Left lobe of liver (tissue), 2 donors: ENCODE data around the gene TAS2R31. TPM values are rescaled to one million over a fixed set of nuclear protein-coding genes. Genes with fewer than 3 reads are reported as not detected.

Experiments
- ATAC-seq: fragments of 200-7000 bp; cut with Tn5 transposase; one replicate; pipeline ENCODE4 v1.9.1; 2020; ENCODE audit warnings: mild to moderate bottlenecking, moderate library complexity
- DNase-seq: peaks from one replicate; pipeline ENCODE4 v3.0.0-alpha.2; 2020; ENCODE audit warnings: low spot score
- total RNA-seq: library from RNA; stranded (reverse); gene quantifications from one replicate; pipeline ENCODE4 v1.2.1, GENCODE V29; 2021
- donor health status: DM: no; HTN: no; CAD: no; lungs with moderate emphysema.
- donor health status: DM: no; HTN: yes; CAD: no.

Gene TAS2R31
- total RNA-seq, 1 donor from 2014 or later = 1.0 TPM

DNA sequence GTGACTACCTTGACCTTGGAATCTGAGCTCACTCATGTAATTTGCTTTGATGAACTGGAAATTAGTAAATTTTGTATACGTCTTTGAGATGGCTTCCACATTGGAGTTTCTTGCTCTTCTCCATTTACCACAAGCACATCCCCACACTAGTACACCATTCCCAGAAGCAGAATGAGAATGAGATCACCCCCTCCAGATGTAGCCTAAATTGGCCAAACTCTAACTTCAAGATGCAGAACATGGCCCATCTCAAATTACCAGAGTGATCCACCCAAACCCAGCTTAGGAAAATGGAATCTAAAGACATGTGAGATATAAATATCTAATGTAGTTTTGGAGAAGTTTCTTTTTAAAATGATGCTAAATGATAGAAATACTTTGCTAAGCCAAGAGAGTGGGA is 23.6 kb downstream of the TAS2R31 start:
- ATAC-seq = no peak
- DNase-seq = no peak

DNA sequence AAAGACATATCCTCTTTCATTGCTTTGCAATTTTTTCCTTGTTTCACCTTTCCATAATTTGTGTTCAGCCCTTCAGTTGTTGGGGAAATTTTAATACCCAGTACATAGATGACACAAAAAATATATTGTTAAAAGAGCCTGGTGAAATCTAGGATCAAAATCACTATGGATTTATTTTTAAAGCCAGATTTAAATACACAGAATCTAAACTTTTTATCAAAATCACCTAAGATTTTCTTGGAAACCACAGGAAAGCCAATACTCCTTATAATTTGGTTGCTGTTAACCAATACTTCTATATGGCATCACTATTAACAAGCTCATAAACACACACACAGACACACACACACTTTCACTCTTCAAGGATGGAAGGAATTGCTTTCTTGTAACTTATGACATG is 33.0 kb downstream of the TAS2R31 start, which contains the start of gene TAS2R20:
Gene TAS2R20 (minus strand): TSS at position 101 of the 400 bp plus-strand sequence. CDS start 429 bp downstream, outside the sequence.
- no peak for DNase-seq
- no peak for ATAC-seq

DNA sequence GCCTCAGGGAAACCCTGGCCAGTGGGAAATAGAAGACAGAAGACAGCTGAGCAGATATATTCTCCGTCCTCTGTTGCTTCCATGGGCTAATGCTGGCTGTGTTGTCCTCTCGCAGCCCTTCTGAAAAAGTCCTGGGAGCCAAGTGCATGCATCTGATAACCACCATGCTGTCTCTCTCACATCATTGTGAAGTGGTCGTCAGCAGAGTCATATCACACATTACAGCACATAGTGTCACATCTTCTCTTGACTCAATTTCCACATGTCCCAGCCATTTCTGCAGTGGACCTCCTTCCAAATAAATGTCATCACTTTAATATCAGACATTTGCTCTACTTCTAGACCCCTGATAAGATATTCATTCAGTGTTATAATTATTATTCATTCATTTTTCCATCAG is 36.9 kb downstream of the TAS2R31 start:
- ATAC-seq (no peak), DNase-seq (no peak)

DNA sequence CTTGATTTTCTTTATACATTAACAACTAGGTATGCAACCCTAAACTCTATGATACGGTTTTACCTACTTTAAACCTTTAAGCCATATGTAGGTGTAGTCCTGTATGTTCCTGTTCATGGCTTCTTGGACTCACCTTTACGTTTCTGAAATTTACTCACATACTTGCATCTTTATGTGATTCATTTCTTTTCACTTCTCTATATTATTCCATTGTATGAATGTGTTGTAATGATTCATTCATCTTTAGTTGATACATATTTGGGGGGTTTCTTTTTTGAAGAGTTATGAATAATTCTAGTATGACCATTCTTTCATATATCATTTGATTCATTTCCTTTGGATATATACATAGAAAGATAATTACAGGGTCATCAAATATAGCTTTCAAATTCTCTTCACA is 42.1 kb downstream of the TAS2R31 start:
- DNase-seq = no peak
- no peak for ATAC-seq

DNA sequence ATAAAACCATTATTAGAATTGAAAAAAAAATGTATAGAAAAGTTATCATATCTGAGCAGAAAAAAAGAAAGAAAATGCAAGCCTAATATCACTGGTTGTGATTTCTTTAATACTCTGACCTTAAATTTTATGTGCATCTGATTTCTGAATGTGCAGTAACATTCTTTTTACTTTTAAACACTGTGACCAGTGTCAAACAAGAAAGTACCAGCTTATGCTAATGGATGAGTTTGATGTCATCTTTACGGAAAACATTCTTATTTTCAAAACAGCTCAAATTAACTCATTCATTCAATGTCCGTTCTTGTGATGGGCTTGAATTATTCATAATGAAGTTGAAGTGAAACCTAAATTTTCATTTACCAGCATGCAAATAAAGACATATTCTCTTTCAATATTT is 44.4 kb downstream of the TAS2R31 start, which contains the start of gene TAS2R50:
Gene TAS2R50 (minus strand): TSS at position 101 of the 400 bp plus-strand sequence. CDS start 52 bp downstream, at position 49.
- no peak for DNase-seq

DNA sequence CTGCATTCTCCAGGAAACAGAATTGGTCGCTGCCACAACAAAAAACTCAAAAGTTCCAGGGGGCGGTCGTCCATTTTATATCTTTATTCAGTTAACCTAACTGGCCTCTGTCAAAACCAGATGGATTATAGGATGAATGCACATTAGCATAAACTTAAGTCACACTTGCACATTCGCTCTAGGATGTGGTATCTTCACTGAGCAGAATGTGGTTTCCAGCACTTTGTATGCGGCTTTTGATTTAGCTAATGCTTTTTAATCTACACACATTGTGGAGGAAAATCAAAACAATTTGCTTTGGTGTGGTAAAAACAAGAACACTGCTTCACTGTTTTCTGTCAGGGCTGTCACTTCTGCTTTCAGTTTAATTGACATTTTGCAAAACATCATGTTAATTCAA is 49.0 kb downstream of the TAS2R31 start:
- DNase-seq (no peak), ATAC-seq (no peak)

More for the DNA sequence above, 44.4 kb downstream of the TAS2R31 start, which contains the start of gene TAS2R50:
- ATAC-seq = no peak

Other genes with a start within 250 kb of the TAS2R31 start
- not detected for gene TAS2R7, start 228.8 kb downstream of the TAS2R31 start, total RNA-seq
- not detected for gene TAS2R8, start 224.1 kb downstream of the TAS2R31 start, total RNA-seq
- not detected for gene TAS2R9, start 221.2 kb downstream of the TAS2R31 start, total RNA-seq
- gene TAS2R10, start 205.0 kb downstream of the TAS2R31 start, total RNA-seq = not detected
- gene PRR4, start 181.9 kb downstream of the TAS2R31 start, total RNA-seq = 0.48 TPM
- gene PRH1, start 147.2 kb downstream of the TAS2R31 start, total RNA-seq = 3.9 TPM
- 0.35 TPM for gene TAS2R13, start 121.8 kb downstream of the TAS2R31 start, total RNA-seq
- not detected for gene PRH2, start 102.2 kb downstream of the TAS2R31 start, total RNA-seq
- gene TAS2R14, start 92.1 kb downstream of the TAS2R31 start, total RNA-seq = 0.73 TPM
- gene TAS2R50, start 44.5 kb downstream of the TAS2R31 start, total RNA-seq = 0.60 TPM
- 0.45 TPM for gene TAS2R20, start 33.1 kb downstream of the TAS2R31 start, total RNA-seq
- 0.78 TPM for gene TAS2R19, start 8.8 kb downstream of the TAS2R31 start, total RNA-seq
- gene TAS2R46, start 30.9 kb upstream of the TAS2R31 start, total RNA-seq = 0.38 TPM
- gene TAS2R43, start 60.9 kb upstream of the TAS2R31 start, total RNA-seq = not detected
- gene TAS2R30, start 103.2 kb upstream of the TAS2R31 start, total RNA-seq = 1.4 TPM
- gene SMIM10L1, start 139.8 kb upstream of the TAS2R31 start, total RNA-seq = 6.4 TPM
- gene TAS2R42, start 155.5 kb upstream of the TAS2R31 start, total RNA-seq = not detected
- gene PRB3, start 238.3 kb upstream of the TAS2R31 start, total RNA-seq = not detected